Keratinocyte (primary cell): ENCODE measurements around the gene RNASE7. TPM values are rescaled to one million over a fixed set of nuclear protein-coding genes. Genes with fewer than 3 reads are reported as not detected.

Experiments used
- DNase-seq: peaks from one replicate; pipeline ENCODE4 v3.0.0-alpha.2; 2011; ENCODE audit warnings: low read depth, missing footprints, low spot score
- FAIRE-seq: peaks from 2 replicates; lab custom pipeline; 2011; peaks lifted over from hg19 to GRCh38; lab: Jason Lieb, UNC
- H2AFZ ChIP-seq: 2 replicates; pipeline ENCODE4 v1.6.0; 2012; ENCODE audit warnings: low read length, control low read depth, inconsistent platforms; ENCODE audit not compliant: control insufficient read depth
- H3K27ac ChIP-seq: 2 replicates; pipeline ENCODE4 v1.5.1; 2011; ENCODE audit warnings: low read length; ENCODE audit not compliant: control insufficient read depth, insufficient read depth
- H3K27me3 ChIP-seq: 3 replicates; pipeline ENCODE4 v1.6.0; 2011; ENCODE audit warnings: low read length; ENCODE audit not compliant: control insufficient read depth, insufficient read depth; ENCODE audit errors: extremely low read depth
- H3K36me3 ChIP-seq, 2 experiments: 2 replicates in 1 of 2; 3 replicates in 1 of 2; pipeline ENCODE4 v1.5.1; 2011; ENCODE audit warnings: low read length in 2 of 2, mild to moderate bottlenecking in 1 of 2; ENCODE audit not compliant: control insufficient read depth in 2 of 2, insufficient read depth in 2 of 2; ENCODE audit errors: extremely low read depth in 1 of 2
- H3K4me1 ChIP-seq: 3 replicates; pipeline ENCODE4 v1.5.1; 2011; ENCODE audit warnings: low read length; ENCODE audit not compliant: control insufficient read depth, insufficient read depth; ENCODE audit errors: extremely low read depth
- H3K4me2 ChIP-seq: 3 replicates; pipeline ENCODE4 v1.6.0; 2011; ENCODE audit warnings: low read depth, low read length; ENCODE audit not compliant: control insufficient read depth, insufficient read depth; ENCODE audit errors: extremely low read depth
- H3K4me3 ChIP-seq, 3 experiments: fragments of 200-600 bp in 1 of 3; sonication (generic) in 1 of 3; 2 replicates in 2 of 3; 3 replicates in 1 of 3; pipeline ENCODE4 v1.5.1; 2011 to 2016; ENCODE audit warnings: low read length in 3 of 3, mild to moderate bottlenecking in 3 of 3, control low read depth in 2 of 3, inconsistent platforms in 1 of 3, low read depth in 1 of 3, mixed read lengths in 1 of 3, mixed run types in 1 of 3, moderate library complexity in 1 of 3; ENCODE audit not compliant: control insufficient read depth in 2 of 3, insufficient read depth in 2 of 3; ENCODE audit errors: extremely low read depth in 1 of 3
- H3K79me2 ChIP-seq: 2 replicates; pipeline ENCODE4 v1.6.0; 2012; ENCODE audit warnings: low read length; ENCODE audit not compliant: control insufficient read depth, insufficient read depth
- H3K9ac ChIP-seq: 3 replicates; pipeline ENCODE4 v1.6.0; 2011; ENCODE audit warnings: low read length; ENCODE audit not compliant: control insufficient read depth, insufficient read depth; ENCODE audit errors: extremely low read depth
- H3K9me1 ChIP-seq: 3 replicates; pipeline ENCODE4 v1.6.0; 2011; ENCODE audit warnings: low read length; ENCODE audit not compliant: control insufficient read depth, insufficient read depth; ENCODE audit errors: extremely low read depth
- H3K9me3 ChIP-seq: 2 replicates; pipeline ENCODE4 v1.5.1; 2012; ENCODE audit warnings: low read depth, low read length; ENCODE audit not compliant: control insufficient read depth
- H4K20me1 ChIP-seq: 3 replicates; pipeline ENCODE4 v1.6.0; 2011; ENCODE audit warnings: low read length; ENCODE audit not compliant: control insufficient read depth, insufficient read depth; ENCODE audit errors: extremely low read depth
- CTCF ChIP-seq, 3 experiments: IDR thresholded peaks in 1 of 3; conservative IDR thresholded peaks in 1 of 3; optimal IDR thresholded peaks in 1 of 3; 2 replicates in 2 of 3; 3 replicates in 1 of 3; pipeline versions ENCODE3 to v1.5.1; 2011; ENCODE audit warnings: low read length in 3 of 3, mild to moderate bottlenecking in 3 of 3, moderate library complexity in 2 of 3, control low read depth in 1 of 3, inconsistent platforms in 1 of 3; ENCODE audit not compliant: insufficient read depth in 2 of 3; ENCODE audit errors: extremely low read depth in 1 of 3
- EZH2 ChIP-seq: IDR thresholded peaks from one replicate; pipeline ENCODE4 v1.6.1; 2012; ENCODE audit warnings: inconsistent platforms, mild to moderate bottlenecking, low read length, moderate library complexity
- dilution Hi-C: fragments of 300-500 bp; cut with MboI; formaldehyde crosslinking; loops from one replicate; pipeline ENCODE4 v1.7.0; 2020; ENCODE audit warnings: low sequenced_read_pairs; ENCODE audit not compliant: extremely low pct_ligation_motif_present
- polyA plus RNA-seq, 5 experiments: library from polyadenylated mRNA; depleted of rRNA in 3 of 5; stranded (reverse) in 3 of 5; stranded (forward) in 1 of 5; unstranded in 1 of 5; fragments of >200 nt; gene quantifications; 1 replicate in 1 of 5; 2 replicates in 3 of 5; 3 replicates in 1 of 5; pipeline versions ENCODE4 v1.2.1 to v1.2.3, GENCODE V29; 2011 to 2012; ENCODE audit warnings: missing spikeins in 2 of 5, low read depth in 1 of 5, low replicate concordance in 1 of 5

Gene RNASE7
- polyA plus RNA-seq, 1 donor (not counting 4 experiments of a cell fraction or from before 2014, with no cell fraction given), result 17.4 TPM

- Histone ChIP-seq H2AFZ (no peak overlapping the region), H3K9me3 (no peaks in the 10 kb centered on the region), H3K36me3 (no peaks in the 10 kb centered on the region), H3K4me2 (no peak overlapping the region), H3K27ac (no peak overlapping the region), H3K4me3 (no peak overlapping the region), H3K79me2 (no peaks in the 10 kb centered on the region), H3K4me1 (no peaks in the 10 kb centered on the region), H3K9me1 (no peaks in the 10 kb centered on the region), H3K27me3 (no peaks in the 10 kb centered on the region), H4K20me1 (no peaks in the 10 kb centered on the region), H3K9ac (no peak overlapping the region)
- FAIRE-seq (no peak), DNase-seq (no peak)
- dilution Hi-C loops, result no loop called here
- TF ChIP-seq EZH2 (no peak), CTCF (optimal IDR thresholded peaks at IDR 0.05 in 1 of 3, IDR thresholded peaks at IDR 0.05 in 1 of 3, conservative IDR thresholded peaks at IDR 0.05 in 1 of 3; ENCODE audit: extremely low read depth in 1 of 3, insufficient read depth in 2 of 3, low read length in 3 of 3) (no peak)
Measured at GRCh38 chr14:21016413-21017190, 25.6 kb upstream of the RNASE7 start.

- no peaks in the 10 kb centered on the region for H3K4me1 ChIP-seq
- FAIRE-seq, result no peak
- H3K4me3 ChIP-seq, result no peak overlapping the region
- no peaks in the 10 kb centered on the region for H3K27me3 ChIP-seq
- dilution Hi-C loops, result no loop called here
- TF ChIP-seq CTCF (optimal IDR thresholded peaks at IDR 0.05 in 1 of 3, IDR thresholded peaks at IDR 0.05 in 1 of 3, conservative IDR thresholded peaks at IDR 0.05 in 1 of 3; ENCODE audit: extremely low read depth in 1 of 3, insufficient read depth in 2 of 3, low read length in 3 of 3) (no peak), EZH2 (no peak)
- H3K4me2 ChIP-seq, result no peak overlapping the region
- H3K9me1 ChIP-seq, result no peaks in the 10 kb centered on the region
- no peaks in the 10 kb centered on the region for H4K20me1 ChIP-seq
- H3K27ac ChIP-seq, result no peak overlapping the region
- no peak for DNase-seq
- no peaks in the 10 kb centered on the region for H3K79me2 ChIP-seq
- no peaks in the 10 kb centered on the region for H3K36me3 ChIP-seq
- H2AFZ ChIP-seq, result no peak overlapping the region
- H3K9ac ChIP-seq, result no peak overlapping the region
- no peaks in the 10 kb centered on the region for H3K9me3 ChIP-seq
Measured at GRCh38 chr14:21017528-21018245, 24.5 kb upstream of the RNASE7 start.
